ENCODE results near the gene COBLL1.

DNA sequence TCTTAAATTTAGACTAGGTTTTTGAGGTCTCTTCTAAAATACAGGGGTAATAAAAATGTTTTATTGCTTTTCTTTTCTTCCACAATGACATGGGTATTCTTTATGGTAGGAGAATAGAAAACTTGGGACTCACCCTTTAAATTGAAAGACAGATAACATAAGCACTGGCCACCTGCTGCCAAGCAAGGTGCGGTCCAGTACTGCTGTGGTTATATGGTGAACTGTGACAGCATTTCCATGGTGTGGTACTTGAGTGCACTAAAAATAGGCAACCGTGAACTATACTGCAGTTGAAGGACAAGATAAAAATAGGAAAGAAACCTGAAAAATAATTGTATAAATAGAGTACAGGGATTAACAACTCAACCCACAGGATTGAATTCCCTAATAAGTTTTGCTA is 165.9 kb downstream of the COBLL1 start:
- no peak for TF ChIP-seq POLR2AphosphoS5 (IDR thresholded peaks at IDR 0.05)
- TF ChIP-seq, protein P1, sequence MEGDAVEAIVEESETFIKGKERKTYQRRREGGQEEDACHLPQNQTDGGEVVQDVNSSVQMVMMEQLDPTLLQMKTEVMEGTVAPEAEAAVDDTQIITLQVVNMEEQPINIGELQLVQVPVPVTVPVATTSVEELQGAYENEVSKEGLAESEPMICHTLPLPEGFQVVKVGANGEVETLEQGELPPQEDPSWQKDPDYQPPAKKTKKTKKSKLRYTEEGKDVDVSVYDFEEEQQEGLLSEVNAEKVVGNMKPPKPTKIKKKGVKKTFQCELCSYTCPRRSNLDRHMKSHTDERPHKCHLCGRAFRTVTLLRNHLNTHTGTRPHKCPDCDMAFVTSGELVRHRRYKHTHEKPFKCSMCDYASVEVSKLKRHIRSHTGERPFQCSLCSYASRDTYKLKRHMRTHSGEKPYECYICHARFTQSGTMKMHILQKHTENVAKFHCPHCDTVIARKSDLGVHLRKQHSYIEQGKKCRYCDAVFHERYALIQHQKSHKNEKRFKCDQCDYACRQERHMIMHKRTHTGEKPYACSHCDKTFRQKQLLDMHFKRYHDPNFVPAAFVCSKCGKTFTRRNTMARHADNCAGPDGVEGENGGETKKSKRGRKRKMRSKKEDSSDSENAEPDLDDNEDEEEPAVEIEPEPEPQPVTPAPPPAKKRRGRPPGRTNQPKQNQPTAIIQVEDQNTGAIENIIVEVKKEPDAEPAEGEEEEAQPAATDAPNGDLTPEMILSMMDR (IDR thresholded peaks at IDR 0.05) = no peak
